ENCODE data around the gene SYT3.

DNA sequence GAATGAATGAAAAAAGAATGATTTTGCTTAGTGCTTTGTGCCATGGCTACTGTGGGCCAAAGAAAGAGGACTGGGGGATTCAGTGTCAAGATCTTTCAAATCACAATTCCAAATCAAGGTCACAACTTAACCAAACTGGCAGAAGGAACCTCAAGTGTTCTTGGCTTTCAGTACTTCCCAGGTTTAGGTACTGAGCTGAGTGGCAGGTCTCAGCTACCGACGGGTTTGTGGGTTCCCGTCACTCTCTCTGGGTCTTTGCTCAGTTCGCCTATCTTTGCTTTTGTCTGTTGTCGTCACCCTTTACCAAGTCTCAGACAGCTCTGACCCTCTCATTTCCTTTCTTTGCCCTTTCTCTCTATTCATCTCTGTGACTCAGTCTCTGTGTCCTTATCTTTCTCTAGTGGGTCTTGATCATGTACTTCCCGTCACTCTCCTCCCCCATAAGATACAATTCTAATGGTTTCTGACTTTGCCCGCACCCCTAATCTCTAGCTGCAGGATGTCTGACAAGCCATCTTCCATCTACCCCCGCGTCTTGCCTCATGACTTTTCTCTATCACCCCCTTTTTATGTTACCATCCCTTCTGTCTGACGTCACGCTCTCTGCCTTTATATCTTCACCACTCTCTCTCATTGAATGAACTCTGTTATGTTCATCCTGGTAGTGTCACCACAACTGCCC lies 38.1 kb downstream of the SYT3 start:
- TF ChIP-seq NR3C1 (CRISPR knock-in tag; IDR thresholded peaks at IDR 0.05) (no peak), ZNF354B (CRISPR knock-in tag; IDR thresholded peaks at IDR 0.05) (no peak), ZNF274 (CRISPR knock-in tag; IDR thresholded peaks at IDR 0.05) (no peak), ZNF589 (CRISPR knock-in tag; conservative IDR thresholded peaks at IDR 0.05) (no peak), SP140L (CRISPR knock-in tag; IDR thresholded peaks at IDR 0.05; ENCODE audit: borderline replicate concordance) (no peak), EZH2 (conservative IDR thresholded peaks at IDR 0.05; ENCODE audit: low read depth, low read length) (no peak), CEBPG (CRISPR knock-in tag; IDR thresholded peaks at IDR 0.05) (no peak), E2F5 (CRISPR knock-in tag; conservative IDR thresholded peaks at IDR 0.05) (no peak), TCF12 (IDR thresholded peaks at IDR 0.05) (no peak), TCF12 (CRISPR knock-in tag; IDR thresholded peaks at IDR 0.05) (no peak), NFE2L2 (IDR thresholded peaks at IDR 0.05; ENCODE audit: low read length) (no peak), ZNF24 (IDR thresholded peaks at IDR 0.05) (no peak)
- TF ChIP-seq, protein P1, sequence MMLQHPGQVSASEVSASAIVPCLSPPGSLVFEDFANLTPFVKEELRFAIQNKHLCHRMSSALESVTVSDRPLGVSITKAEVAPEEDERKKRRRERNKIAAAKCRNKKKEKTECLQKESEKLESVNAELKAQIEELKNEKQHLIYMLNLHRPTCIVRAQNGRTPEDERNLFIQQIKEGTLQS (CRISPR knock-in tag; IDR thresholded peaks at IDR 0.05): no peak
- TF ChIP-seq, protein P2, sequence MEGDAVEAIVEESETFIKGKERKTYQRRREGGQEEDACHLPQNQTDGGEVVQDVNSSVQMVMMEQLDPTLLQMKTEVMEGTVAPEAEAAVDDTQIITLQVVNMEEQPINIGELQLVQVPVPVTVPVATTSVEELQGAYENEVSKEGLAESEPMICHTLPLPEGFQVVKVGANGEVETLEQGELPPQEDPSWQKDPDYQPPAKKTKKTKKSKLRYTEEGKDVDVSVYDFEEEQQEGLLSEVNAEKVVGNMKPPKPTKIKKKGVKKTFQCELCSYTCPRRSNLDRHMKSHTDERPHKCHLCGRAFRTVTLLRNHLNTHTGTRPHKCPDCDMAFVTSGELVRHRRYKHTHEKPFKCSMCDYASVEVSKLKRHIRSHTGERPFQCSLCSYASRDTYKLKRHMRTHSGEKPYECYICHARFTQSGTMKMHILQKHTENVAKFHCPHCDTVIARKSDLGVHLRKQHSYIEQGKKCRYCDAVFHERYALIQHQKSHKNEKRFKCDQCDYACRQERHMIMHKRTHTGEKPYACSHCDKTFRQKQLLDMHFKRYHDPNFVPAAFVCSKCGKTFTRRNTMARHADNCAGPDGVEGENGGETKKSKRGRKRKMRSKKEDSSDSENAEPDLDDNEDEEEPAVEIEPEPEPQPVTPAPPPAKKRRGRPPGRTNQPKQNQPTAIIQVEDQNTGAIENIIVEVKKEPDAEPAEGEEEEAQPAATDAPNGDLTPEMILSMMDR (CRISPR knock-in tag; IDR thresholded peaks at IDR 0.05): no peak

Measured in HepG2 (cell line).